Fibroblast of lung (primary cell): ENCODE data around the gene DDAH2. TPM values are rescaled to one million over a fixed set of nuclear protein-coding genes. Genes with fewer than 3 reads are reported as not detected.

Experiments used
- DNase-seq, 2 donors: peaks; one replicate each; pipeline versions ENCODE4 v3.0.0 to v3.0.0-alpha.2; 2010; ENCODE audit warnings: low read depth in 2 of 2
- H2AFZ ChIP-seq: 2 replicates; pipeline ENCODE4 v1.5.1; 2012; ENCODE audit warnings: low read length, control low read depth, inconsistent platforms
- H3K27ac ChIP-seq: 2 replicates; pipeline ENCODE4 v1.5.1; 2011; ENCODE audit warnings: low read length, control low read depth; ENCODE audit not compliant: insufficient read depth
- H3K27me3 ChIP-seq: 2 replicates; pipeline ENCODE4 v1.5.1; 2011; ENCODE audit warnings: mild to moderate bottlenecking, low read length; ENCODE audit not compliant: control insufficient read depth, insufficient read depth
- H3K36me3 ChIP-seq: 2 replicates; pipeline ENCODE4 v1.5.1; 2011; ENCODE audit warnings: low read length; ENCODE audit not compliant: control insufficient read depth, insufficient read depth
- H3K4me1 ChIP-seq: 2 replicates; pipeline ENCODE4 v1.5.1; 2011; ENCODE audit warnings: low read length; ENCODE audit not compliant: control insufficient read depth, insufficient read depth; ENCODE audit errors: extremely low read depth
- H3K4me2 ChIP-seq: 2 replicates; pipeline ENCODE4 v1.5.1; 2011; ENCODE audit warnings: low read length, control low read depth; ENCODE audit not compliant: insufficient read depth; ENCODE audit errors: extremely low read depth
- H3K4me3 ChIP-seq, 4 experiments: fragments of 200-600 bp in 1 of 4; sonication (generic) in 1 of 4; replicated peaks in 1 of 4; 2 replicates each; pipeline ENCODE4 v1.5.1; 2011 to 2016; ENCODE audit warnings: low read length in 4 of 4, low read depth in 3 of 4, mild to moderate bottlenecking in 3 of 4, control low read depth in 2 of 4, inconsistent platforms in 1 of 4, mixed read lengths in 1 of 4; ENCODE audit not compliant: insufficient read depth in 1 of 4; ENCODE audit errors: control extremely low read depth in 1 of 4
- H3K79me2 ChIP-seq: 2 replicates; pipeline ENCODE4 v1.5.1; 2012; ENCODE audit warnings: mild to moderate bottlenecking, low read length, inconsistent platforms; ENCODE audit not compliant: control insufficient read depth, insufficient read depth
- H3K9ac ChIP-seq: 2 replicates; pipeline ENCODE4 v1.5.1; 2011; ENCODE audit warnings: mild to moderate bottlenecking, low read length, control low read depth; ENCODE audit not compliant: insufficient read depth
- H3K9me3 ChIP-seq: 2 replicates; pipeline ENCODE4 v1.5.1; 2012; ENCODE audit warnings: low read depth, low read length; ENCODE audit not compliant: control insufficient read depth, insufficient read depth
- H4K20me1 ChIP-seq: 2 replicates; pipeline ENCODE4 v1.5.1; 2011; ENCODE audit warnings: low read length; ENCODE audit not compliant: control insufficient read depth, insufficient read depth; ENCODE audit errors: extremely low read depth
- CTCF ChIP-seq, 2 donors: IDR thresholded peaks in 1 of 2; conservative IDR thresholded peaks in 1 of 2; 1 replicate in 1 of 2; 2 replicates in 1 of 2; pipeline ENCODE4 v1.5.1; 2011 to 2012; ENCODE audit warnings: low read length in 2 of 2, control low read depth in 1 of 2, inconsistent platforms in 1 of 2, low read depth in 1 of 2, mild to moderate bottlenecking in 1 of 2
- EZH2 ChIP-seq: IDR thresholded peaks from 2 replicates; pipeline ENCODE4 v1.5.1; 2012; ENCODE audit warnings: low read length, control low read depth, mild to moderate bottlenecking; ENCODE audit errors: missing control alignments
- polyA plus RNA-seq, 2 donors: library from polyadenylated mRNA; depleted of rRNA in 1 of 2; stranded (reverse) in 1 of 2; unstranded in 1 of 2; fragments of >200 nt; gene quantifications; 2 replicates each; pipeline ENCODE4 v1.2.1, GENCODE V29; 2011 to 2012; ENCODE audit warnings: missing spikeins in 1 of 2
- total RNA-seq: library from RNA; depleted of rRNA; stranded (reverse); fragments of >200 nt; gene quantifications from 2 replicates; pipeline ENCODE4 v1.2.1, GENCODE V29; 2014

Gene DDAH2
- total and polyA plus RNA-seq, 2 donors (not counting 1 experiment from before 2014, with no cell fraction given): 42.5 to 119 TPM

DNA sequence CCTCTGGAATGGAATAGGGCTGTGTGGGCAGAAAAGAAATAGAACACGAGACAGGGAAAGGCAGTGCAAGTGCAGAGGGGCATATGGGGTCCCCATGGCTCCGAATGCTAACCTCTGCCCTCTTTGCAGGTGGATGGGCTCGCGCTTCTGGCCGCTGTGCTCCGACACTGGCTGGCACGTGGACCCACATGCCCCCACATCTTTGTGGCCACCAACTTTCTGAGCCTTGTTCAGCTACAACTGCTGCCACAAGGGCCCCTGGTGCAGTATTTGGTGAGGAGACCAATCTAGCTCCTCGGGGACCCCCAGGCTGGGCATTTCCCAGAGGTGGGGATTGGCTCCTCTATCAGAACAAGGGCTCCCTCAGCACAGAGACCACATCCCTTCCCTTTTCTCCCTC lies 32.2 kb upstream of the DDAH2 start:
- no peaks in the 10 kb centered on the region for H4K20me1 ChIP-seq
- H3K4me2 ChIP-seq: no peak overlapping the region
- H3K4me3 ChIP-seq: no peak overlapping the region
- H3K9ac ChIP-seq: no peak overlapping the region
- H3K79me2 ChIP-seq: no peaks in the 10 kb centered on the region
- no peak overlapping the region for H3K27ac ChIP-seq
- H2AFZ ChIP-seq: no peak overlapping the region
- no peak for TF ChIP-seq EZH2
- no peak for TF ChIP-seq CTCF (conservative IDR thresholded peaks at IDR 0.05 in 1 of 2, IDR thresholded peaks at IDR 0.05 in 1 of 2; ENCODE audit: low read depth in 1 of 2, low read length in 2 of 2)
- peaks cover 7% of the 10 kb centered on the region for H3K36me3 ChIP-seq
- no peaks in the 10 kb centered on the region for H3K9me3 ChIP-seq
- peaks cover 4% of the 10 kb centered on the region for H3K4me1 ChIP-seq
- DNase-seq: no peak
- H3K27me3 ChIP-seq: no peaks in the 10 kb centered on the region

- peaks cover 4% of the 10 kb centered on the region for H3K4me1 ChIP-seq
- H3K36me3 ChIP-seq: peaks cover 7% of the 10 kb centered on the region
- no peak overlapping the region for H3K27ac ChIP-seq
- no peak for DNase-seq
- no peak overlapping the region for H2AFZ ChIP-seq
- H3K4me3 ChIP-seq: no peak overlapping the region
- H4K20me1 ChIP-seq: no peaks in the 10 kb centered on the region
- H3K79me2 ChIP-seq: no peaks in the 10 kb centered on the region
- no peaks in the 10 kb centered on the region for H3K9me3 ChIP-seq
- TF ChIP-seq CTCF (conservative IDR thresholded peaks at IDR 0.05 in 1 of 2, IDR thresholded peaks at IDR 0.05 in 1 of 2; ENCODE audit: low read depth in 1 of 2, low read length in 2 of 2): no peak
- TF ChIP-seq EZH2: no peak
- H3K4me2 ChIP-seq: no peak overlapping the region
- no peaks in the 10 kb centered on the region for H3K27me3 ChIP-seq
- H3K9ac ChIP-seq: no peak overlapping the region
These were observed 31.7 kb upstream of the DDAH2 start for GRCh38 chr6:31760790-31761189.

DNA sequence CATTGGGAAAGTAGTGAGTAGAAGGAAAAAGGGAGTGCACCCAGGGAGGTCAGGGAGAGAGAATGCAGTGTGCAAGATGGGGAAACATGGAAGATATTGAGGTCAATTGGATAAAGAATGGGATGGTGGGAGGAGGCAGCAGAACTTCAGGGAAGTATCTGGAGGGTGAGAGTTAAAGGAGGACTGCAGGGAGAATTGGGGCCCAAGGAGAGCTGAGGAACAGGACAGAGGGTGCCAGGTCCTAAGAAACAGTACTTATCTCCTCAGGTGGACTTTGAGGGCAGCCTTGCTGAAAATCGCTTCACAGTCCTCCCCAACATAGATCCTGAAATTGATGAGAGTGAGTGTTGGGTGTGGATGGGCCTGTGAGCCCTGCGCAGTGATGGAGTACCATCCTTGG lies 29.2 kb upstream of the DDAH2 start:
- TF ChIP-seq EZH2 (no peak), CTCF (conservative IDR thresholded peaks at IDR 0.05 in 1 of 2, IDR thresholded peaks at IDR 0.05 in 1 of 2; ENCODE audit: low read depth in 1 of 2, low read length in 2 of 2) (no peak)
- Histone ChIP-seq H4K20me1 (no peaks in the 10 kb centered on the region), H3K27me3 (no peaks in the 10 kb centered on the region), H3K4me2 (no peak overlapping the region), H3K27ac (no peak overlapping the region), H3K9ac (no peak overlapping the region), H3K4me1 (peaks cover 1% of the 10 kb centered on the region), H3K36me3 (peaks cover 7% of the 10 kb centered on the region), H3K79me2 (no peaks in the 10 kb centered on the region), H3K4me3 (no peak overlapping the region), H2AFZ (no peak overlapping the region), H3K9me3 (no peaks in the 10 kb centered on the region)
- DNase-seq: no peak
